ENCODE data around the gene CAPN10.

The CAPN10 gene

DNA sequence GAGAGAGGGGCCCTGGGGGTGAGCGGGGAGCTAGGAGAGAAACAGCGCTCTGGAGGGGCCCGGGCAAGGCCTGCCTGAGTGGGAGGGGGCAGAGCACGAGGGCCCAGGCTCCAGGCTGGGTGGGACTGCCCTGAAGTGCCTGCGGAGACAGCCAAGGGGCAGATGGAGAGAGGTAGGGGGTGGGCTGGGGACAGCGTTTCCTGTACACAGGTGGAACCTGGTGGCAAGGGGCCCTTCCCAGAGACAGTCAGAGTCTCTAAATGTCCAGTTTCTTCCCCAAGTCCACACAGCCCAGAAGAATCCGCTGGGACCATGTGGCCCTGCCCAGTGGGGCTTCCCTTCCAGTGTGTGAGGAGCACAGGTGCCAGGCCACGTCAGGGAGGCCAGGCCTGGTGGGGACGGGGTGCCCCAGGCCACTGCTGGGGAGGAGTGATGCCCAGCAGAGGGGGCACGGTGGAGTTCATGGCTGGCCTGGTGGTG lies 37.0 kb downstream of the CAPN10 start:
- no peak for DNase-seq (ENCODE audit: low read depth)
- H3K4me3 ChIP-seq (ENCODE audit: low read depth, low read length) = no peak overlapping the region
- TF ChIP-seq, protein P1, sequence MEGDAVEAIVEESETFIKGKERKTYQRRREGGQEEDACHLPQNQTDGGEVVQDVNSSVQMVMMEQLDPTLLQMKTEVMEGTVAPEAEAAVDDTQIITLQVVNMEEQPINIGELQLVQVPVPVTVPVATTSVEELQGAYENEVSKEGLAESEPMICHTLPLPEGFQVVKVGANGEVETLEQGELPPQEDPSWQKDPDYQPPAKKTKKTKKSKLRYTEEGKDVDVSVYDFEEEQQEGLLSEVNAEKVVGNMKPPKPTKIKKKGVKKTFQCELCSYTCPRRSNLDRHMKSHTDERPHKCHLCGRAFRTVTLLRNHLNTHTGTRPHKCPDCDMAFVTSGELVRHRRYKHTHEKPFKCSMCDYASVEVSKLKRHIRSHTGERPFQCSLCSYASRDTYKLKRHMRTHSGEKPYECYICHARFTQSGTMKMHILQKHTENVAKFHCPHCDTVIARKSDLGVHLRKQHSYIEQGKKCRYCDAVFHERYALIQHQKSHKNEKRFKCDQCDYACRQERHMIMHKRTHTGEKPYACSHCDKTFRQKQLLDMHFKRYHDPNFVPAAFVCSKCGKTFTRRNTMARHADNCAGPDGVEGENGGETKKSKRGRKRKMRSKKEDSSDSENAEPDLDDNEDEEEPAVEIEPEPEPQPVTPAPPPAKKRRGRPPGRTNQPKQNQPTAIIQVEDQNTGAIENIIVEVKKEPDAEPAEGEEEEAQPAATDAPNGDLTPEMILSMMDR (conservative IDR thresholded peaks at IDR 0.05; ENCODE audit: low read depth, low read length) = no peak

DNA sequence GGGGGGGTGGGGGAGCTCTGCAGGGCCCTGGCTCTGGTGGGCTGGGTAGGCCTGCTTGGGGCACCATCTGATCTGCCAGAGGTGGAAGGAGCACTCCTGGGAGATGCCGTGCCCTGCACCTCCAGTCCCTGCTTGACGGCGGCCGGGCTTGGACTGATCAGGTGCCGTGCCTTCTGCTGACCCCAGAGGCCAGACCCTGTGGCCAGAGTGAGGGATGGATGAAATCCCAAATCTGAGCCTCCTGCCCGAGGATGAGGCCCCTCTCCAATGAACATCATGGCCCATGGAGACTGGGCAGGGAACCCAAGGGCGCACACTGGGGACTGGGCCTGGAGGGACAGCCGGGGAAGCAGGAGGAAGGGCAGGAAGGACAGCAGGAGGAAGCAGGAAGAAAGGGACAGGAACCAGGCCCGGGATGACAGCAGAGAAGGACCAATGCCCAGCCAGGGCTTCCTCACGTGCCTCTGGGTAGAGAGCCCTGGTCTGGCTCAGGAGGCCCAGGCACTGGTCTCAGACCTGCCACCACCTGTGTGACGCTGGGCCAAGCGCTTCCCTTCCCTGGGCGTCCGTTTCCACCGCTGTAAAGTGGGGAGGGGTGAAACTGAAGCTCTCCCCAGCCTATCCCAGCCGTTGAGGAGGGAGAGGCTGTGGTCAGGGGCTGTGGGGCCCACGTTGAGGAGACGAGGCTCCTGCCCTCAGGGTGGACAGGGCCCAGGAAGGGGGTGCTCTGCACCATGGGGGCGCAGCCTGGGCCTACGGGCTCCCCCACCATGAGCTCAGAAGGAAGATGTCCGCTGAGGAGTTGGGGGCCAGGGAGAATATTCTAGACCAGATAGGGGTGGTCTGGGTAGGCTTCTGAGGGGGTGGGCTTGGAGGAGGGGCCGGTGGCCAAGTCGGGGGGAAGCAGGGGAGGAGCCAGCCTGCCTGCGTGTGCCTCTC lies 37.7 kb downstream of the CAPN10 start:
- H3K4me3 ChIP-seq (ENCODE audit: low read depth, low read length) = no peak overlapping the region
- no peak for DNase-seq (ENCODE audit: low read depth)
- TF ChIP-seq, protein P1 (conservative IDR thresholded peaks at IDR 0.05; ENCODE audit: low read depth, low read length) = no peak

DNA sequence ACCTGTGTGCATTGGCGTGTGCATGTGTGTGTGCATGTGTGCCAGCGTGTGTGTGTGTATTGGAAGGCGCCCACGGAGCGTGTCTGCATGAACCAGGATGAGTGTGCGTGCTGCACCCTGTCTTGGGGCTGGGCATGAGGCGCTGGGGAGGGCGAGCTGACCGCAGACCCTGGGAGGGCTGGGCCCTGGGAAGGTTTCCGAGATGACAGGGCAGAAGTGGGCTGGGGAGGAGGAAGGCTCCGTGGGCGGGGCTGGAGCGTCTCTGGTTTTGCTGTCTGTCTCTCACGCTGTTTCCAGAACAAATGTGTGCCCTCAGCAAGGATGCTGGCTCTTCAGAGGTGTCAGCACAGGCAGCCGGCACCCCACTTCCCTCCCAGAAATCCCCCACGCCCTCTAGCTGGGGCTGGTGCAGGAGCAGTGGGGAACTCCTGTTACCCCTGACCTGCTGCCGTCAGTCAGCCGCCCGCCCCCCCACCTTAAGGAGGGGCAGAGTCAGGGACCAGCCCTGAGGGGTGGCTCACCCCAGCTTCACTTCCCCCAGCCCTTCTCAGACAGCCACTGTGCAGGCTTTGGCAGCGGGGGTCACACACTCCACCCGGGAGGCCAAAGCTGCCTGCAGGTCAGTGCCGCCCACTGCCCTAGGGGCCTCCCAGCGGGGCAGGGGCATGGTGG lies 38.6 kb downstream of the CAPN10 start, which contains the start of gene GPR35:
Gene GPR35, plus strand, starts transcription at position 531 of the 672 bp plus-strand sequence. CDS start 4,473 bp downstream, outside the sequence.
- DNase-seq (ENCODE audit: low read depth) = peak; percentile 63
- H3K4me3 ChIP-seq (ENCODE audit: low read depth, low read length) = no peak within 1 kb of the TSS
- TF ChIP-seq, protein P1 (conservative IDR thresholded peaks at IDR 0.05; ENCODE audit: low read depth, low read length) = no peak

DNA sequence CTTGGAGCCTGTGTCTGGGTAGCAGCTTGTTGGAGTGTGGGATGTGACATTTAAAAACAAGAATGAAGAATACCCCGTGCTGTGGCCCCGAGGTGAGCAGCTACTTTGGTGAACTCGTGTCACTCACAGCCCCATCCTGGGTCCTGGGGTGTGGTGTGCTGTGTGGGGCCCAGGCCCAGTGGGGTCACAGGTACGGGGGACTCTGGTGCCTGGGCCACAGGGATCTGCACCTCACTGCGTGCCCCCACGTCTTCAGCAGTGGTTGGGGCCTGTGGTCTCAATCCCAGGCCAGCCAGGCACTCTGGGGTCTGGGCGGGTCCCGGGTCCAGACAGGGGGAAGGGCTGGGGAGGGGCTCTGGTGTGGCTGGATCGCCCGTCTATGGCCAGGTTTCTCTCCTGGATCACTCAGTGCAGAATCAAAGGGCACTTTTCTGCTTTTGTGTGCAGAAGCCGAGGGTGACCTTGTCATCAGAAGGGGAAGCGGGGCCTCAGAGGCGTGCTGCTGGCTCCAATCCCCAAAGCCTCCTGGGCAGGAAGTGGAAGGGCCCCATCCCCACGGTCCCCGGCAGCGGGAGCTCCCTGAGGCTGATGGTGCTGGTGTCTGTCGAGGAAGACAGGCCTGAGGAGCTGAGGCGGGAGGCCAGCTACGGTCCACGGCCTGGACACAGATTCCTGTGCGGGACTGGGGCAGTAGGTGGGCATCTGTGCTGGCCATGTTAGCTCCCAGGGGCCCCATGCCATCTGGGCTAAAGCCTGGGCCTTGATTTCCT lies 40.2 kb downstream of the CAPN10 start:
- no peak overlapping the region for H3K4me3 ChIP-seq (ENCODE audit: low read depth, low read length)
- DNase-seq (ENCODE audit: low read depth) = no peak
- TF ChIP-seq, protein P1 (conservative IDR thresholded peaks at IDR 0.05; ENCODE audit: low read depth, low read length) = no peak

DNA sequence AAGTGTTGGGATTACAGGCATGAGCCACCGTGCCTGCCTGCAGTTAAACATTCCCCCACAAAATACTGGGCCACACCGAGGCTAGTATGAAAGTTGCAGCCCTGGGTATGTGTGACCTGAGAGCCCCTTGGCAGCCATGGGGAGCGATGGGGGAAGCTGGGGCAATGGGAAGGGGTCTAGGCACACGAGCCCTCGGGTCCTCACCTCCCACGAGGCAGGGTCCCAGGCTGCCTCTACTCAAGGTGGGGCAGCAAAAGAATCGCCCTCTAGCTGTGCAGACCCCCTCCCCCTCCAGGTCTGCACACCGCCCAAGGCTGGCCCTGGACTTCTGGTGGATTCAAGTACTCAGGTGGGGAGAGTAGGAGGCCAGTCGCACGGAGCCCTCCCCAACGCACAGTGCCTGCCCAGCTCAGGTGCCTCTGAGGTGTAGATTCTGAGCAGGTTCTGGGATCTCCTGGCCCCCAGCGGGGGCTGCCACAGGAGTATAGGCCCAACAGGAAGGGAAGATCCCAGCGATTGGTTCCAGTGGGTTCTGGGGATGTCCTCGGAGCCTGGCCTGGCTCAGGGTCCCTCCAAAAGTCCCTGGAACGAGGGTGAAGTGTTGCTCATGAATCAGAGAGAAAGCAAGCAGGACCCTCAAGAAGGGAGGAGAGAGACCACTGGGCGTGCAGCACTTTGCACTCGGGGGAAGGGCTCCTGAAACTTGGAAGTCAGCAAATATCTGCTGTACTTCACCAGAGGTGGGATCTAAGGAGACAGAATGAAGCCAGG lies 41.4 kb downstream of the CAPN10 start:
- TF ChIP-seq, protein P1 (conservative IDR thresholded peaks at IDR 0.05; ENCODE audit: low read depth, low read length) = no peak
- no peak overlapping the region for H3K4me3 ChIP-seq (ENCODE audit: low read depth, low read length)
- no peak for DNase-seq (ENCODE audit: low read depth)

DNA sequence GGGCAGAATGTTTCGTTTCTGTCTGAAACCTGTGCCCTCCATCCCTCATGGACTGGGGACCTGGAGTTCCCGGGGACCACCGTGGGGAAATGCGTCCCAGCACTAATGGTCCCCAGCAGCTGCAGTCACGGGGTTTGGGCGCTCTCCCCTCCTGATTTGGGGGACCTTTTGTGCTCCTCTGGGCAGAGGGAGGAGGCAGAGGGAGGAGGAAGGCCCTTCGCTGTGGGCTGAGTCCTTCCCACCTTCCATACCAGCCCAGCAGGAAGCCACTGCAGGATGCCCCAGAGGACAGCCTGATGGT lies 41.9 kb downstream of the CAPN10 start:
- H3K4me3 ChIP-seq (ENCODE audit: low read depth, low read length) = no peak overlapping the region
- TF ChIP-seq, protein P1 (conservative IDR thresholded peaks at IDR 0.05; ENCODE audit: low read depth, low read length) = no peak
- no peak for DNase-seq (ENCODE audit: low read depth)

Measured in choroid plexus epithelial cell (primary cell).